Stimulated activated CD4-positive, alpha-beta T cell treated with anti-CD3 and anti-CD28 coated beads, TNF-alpha, amount 100 ng/mL, for 48 hours (primary cell): ENCODE results near the gene GSN.

Experiments
- DNase-seq, 3 donors: peaks; one replicate each; pipeline ENCODE4 v3.0.0-alpha.2; 2020; ENCODE audit warnings: low read depth in 3 of 3

GSN gene

GRCh38 chr9:121267689-121268597, at the start of gene GSN:
TSS of gene GSN (plus strand) at chr9:121268162. CDS start at chr9:121301972, 33,810 bp downstream.
- peak in 1 of 3 donors; percentile 36 for DNase-seq

DNA sequence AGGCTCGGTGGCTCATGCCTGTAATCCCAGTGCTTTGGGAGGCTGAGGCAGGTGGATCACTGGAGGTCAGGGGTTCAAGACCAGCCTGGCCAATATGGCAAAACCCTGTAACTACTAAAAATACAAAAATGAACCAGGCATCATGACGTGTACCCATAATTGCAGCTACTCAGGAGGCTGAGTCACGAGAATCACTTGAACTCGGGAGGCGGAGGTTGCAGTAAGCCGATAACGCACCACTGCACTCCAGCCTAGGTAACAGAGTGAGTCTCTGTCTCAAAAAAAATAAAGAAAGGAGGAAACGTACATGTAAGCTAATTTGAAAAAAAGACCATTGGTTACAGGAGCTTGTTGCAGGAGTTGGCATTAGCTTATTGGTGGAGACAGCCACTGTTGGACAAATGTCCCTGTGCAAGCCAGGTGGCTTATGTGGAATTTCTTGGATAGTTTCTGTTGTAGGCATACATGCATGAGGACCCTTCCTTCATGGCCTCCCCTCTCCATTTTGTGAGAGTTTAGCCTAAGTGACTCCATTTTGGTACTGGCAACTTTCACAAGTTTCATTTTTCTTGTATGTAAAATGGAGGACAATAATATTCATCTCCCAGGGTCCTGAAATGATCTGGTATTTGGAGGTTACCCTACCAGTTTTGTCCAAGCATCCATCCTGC, 49.5 kb upstream of the GSN start:
- DNase-seq, result no peak

- no peak for DNase-seq
Measured at GRCh38 chr9:121219530-121219929, 48.4 kb upstream of the GSN start.

DNA sequence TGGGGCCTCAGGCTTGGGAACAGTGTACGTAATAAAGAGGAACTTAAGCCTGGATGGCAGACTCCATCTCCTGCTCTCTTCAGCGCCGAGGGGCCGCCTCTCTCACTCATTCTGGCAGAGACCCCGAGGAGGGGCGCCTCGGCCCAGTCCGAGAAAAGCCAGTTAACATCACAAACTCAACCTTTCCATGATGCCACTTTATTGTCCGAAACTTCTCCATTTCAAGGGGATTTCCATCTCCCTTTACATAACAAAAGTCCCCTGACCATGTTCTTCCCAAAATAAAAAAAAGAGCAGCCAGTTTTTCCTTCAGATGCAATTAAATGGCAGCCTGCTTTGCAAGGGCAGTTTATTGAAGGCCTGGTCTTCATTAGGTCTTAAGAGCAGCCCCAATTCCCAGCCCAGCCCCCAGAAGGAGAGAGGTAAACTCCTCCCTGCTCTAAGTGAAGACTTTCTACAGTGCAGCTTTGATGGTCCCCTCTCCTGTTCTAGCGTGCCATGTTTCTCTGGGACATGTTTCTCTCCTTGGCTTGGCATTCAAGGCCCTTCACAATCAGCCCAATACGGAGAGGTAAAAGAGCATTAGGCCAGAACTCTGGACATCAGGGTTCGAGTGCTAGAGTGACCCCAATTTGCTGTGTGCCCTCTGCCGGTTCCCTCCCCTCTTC, 46.8 kb upstream of the GSN start:
- no peak for DNase-seq

- DNase-seq, result no peak
Measured at GRCh38 chr9:121221664-121222055, 46.3 kb upstream of the GSN start.

DNA sequence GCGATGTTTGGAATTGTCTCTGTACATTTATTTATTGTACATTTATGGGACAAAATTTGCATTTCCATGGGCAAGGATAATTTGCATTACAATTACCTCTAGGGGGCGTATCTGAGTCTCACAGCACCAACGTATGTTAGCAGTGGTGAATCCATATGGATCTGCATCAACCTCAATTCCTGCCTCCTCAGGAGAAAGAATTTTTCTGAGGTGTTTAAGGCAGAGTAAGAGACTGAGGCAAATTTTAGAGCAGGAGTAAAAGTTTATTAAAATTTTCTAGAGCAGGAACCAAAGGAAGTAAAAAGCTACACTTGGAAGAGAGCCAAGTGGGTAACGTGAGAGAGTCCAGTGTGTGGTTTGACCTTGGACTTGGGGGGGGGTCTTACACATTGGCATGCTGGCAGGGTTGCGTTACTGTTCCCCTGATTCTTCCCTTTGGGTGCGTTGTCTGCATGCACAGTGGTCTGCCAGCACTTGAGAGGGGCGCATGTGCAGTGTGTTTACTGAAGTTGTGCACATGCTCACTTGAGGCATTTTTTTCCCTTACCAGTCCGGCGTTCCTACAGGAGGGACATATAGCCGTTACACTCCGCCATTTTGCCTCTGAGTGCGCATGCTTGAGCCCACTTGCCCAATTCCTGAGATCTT, 45.3 kb upstream of the GSN start:
- DNase-seq, result no peak

- no peak for DNase-seq
Measured at GRCh38 chr9:121225240-121225639, 42.7 kb upstream of the GSN start.

- DNase-seq, result no peak
Measured at GRCh38 chr9:121226175-121226574, 41.8 kb upstream of the GSN start.

- DNase-seq, result no peak
Measured at GRCh38 chr9:121227862-121228261, 40.1 kb upstream of the GSN start.

DNA sequence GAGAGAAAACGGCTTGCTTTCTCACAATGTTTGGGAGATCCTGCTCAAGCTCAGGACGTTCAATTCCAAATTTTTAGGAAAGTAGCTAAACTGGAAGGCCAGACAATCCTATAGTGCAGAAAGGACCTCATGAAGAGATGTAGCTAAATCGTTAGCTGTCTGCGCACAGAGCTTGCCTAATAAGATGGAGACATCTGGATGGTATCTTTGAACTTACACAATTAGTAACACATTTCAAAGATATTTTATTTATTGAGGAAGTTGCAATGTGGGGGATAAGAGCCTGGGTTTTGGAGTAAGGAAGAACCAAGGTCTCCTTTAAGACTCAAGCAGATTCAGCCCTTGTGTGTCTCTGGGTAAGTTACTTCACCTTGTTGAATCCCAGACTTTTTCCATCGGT, 37.7 kb upstream of the GSN start:
- no peak for DNase-seq

DNA sequence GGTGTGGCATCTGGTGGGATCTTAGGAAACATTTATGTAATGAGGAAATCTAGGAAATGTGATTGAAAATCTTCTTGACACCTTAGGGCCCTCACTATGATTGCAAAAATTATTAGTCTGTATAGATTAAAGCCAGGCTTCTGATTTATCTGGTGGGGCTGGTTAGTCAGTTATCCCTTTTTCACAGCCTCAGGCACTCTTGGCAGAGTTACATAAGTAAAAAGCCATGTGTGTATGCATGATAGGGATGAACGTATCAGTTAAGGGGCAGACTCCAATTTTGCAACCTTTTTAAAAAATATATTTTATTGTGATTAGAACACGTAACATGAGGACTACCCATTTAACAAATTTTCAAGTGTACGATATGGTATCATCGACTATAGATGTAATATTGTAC, 35.7 kb upstream of the GSN start:
- no peak for DNase-seq

GRCh38 chr9:121233906-121234831, 33.8 kb upstream of the GSN start:
- DNase-seq, result no peak

GRCh38 chr9:121234832-121235161, 33.2 kb upstream of the GSN start:
- DNase-seq, result no peak

GRCh38 chr9:121235512-121235911, 32.5 kb upstream of the GSN start:
- no peak for DNase-seq

DNA sequence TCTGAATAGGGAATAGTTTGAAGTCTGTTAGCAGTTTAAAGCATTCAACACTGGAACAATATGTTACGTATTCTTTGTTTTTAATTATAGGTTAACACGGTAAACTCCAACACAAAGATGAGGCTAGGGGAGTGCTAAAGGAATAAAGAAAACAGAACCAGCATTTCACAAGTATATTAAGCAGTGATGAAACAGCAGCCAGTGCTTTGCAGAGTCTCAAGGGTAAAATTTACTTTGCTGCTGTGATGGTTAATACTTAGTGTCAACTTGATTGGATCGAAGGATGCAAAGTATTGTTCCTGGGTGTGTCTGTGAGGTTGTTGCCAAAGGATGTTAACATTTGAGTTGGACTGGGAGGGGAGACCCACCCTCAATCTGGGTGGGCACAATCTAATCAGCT, 30.0 kb upstream of the GSN start:
- DNase-seq, result no peak

GRCh38 chr9:121239071-121239470, 28.9 kb upstream of the GSN start:
- DNase-seq, result no peak

GRCh38 chr9:121239851-121240250, 28.1 kb upstream of the GSN start:
- no peak for DNase-seq

DNA sequence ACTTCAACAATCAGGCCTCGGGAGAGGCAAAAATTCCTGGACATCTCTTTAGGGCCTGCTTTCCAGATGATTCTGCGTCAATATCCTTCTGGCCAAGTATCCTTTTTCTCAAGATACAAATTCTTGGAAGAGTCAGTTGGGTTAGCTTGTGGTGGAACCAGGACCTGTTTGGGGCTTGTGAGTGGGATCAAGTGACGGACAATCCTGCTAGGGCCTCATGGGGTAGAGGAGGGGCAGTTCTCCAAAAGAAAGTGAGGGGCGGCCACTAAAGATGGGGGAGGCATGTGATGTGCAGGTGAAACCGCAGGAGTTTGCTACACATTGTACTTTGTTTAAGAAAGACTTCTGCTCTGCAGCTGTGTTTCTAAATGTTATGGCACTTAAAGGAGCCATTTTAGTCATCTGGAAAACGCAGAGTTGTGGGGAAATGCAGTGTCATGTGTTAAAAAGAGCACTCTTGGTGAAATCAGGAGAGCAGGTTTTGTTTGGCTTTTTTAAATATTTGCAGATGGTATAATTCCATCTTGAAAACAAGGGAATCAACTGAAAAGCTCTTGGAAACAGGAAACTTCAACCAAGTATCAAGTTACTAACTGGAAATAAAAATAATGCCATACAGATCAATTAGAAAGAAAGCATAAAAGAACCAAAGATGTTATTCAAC, 27.4 kb upstream of the GSN start:
- no peak for DNase-seq

GRCh38 chr9:121242219-121242958, 25.6 kb upstream of the GSN start:
- no peak for DNase-seq

GRCh38 chr9:121242959-121243346, 25.0 kb upstream of the GSN start:
- no peak for DNase-seq
